ENCODE results near the gene KCTD12. TPM values are rescaled to one million over a fixed set of nuclear protein-coding genes. Genes with fewer than 3 reads are reported as not detected.

The KCTD12 gene
- total RNA-seq, 1 donor from 2014 or later = 34.9 TPM

GRCh38 chr13:76865109-76865508 lies 21.1 kb downstream of the KCTD12 start:
- DNase-seq (ENCODE audit: low spot score) = no peak
- intact Hi-C loops (cut with DNase I) = no loop called here

- intact Hi-C loops (cut with DNase I) = no loop called here
- DNase-seq (ENCODE audit: low spot score) = no peak
These were observed 21.9 kb downstream of the KCTD12 start for GRCh38 chr13:76864259-76864658.

GRCh38 chr13:76863022-76863421 lies 23.2 kb downstream of the KCTD12 start:
- DNase-seq (ENCODE audit: low spot score) = no peak
- intact Hi-C loops (cut with DNase I) = no loop called here

- DNase-seq (ENCODE audit: low spot score) = no peak
These were observed 24.3 kb downstream of the KCTD12 start for GRCh38 chr13:76861859-76862258.

GRCh38 chr13:76860706-76861105 lies 25.5 kb downstream of the KCTD12 start:
- intact Hi-C loops (cut with DNase I) = no loop called here
- no peak for DNase-seq (ENCODE audit: low spot score)

More at GRCh38 chr13:76861859-76862258, 24.3 kb downstream of the KCTD12 start:
- intact Hi-C loops (cut with DNase I) = no loop called here

- intact Hi-C loops (cut with DNase I) = no loop called here
These were observed 31.3 kb downstream of the KCTD12 start for GRCh38 chr13:76854894-76855293.

GRCh38 chr13:76853921-76854608 lies 32.1 kb downstream of the KCTD12 start:
- DNase-seq (ENCODE audit: low spot score) = no peak
- intact Hi-C loops (cut with DNase I) = no loop called here

More at GRCh38 chr13:76854894-76855293, 31.3 kb downstream of the KCTD12 start:
- no peak for DNase-seq (ENCODE audit: low spot score)

- intact Hi-C loops (cut with DNase I) = no loop called here
- no peak for DNase-seq (ENCODE audit: low spot score)
These were observed 32.7 kb downstream of the KCTD12 start for GRCh38 chr13:76853481-76853880.

- intact Hi-C loops (cut with DNase I) = no loop called here
- no peak for DNase-seq (ENCODE audit: low spot score)
These were observed 33.2 kb downstream of the KCTD12 start for GRCh38 chr13:76852986-76853385.

GRCh38 chr13:76851961-76852360 lies 34.2 kb downstream of the KCTD12 start:
- no peak for DNase-seq (ENCODE audit: low spot score)
- intact Hi-C loops (cut with DNase I) = no loop called here

GRCh38 chr13:76849493-76849892 lies 36.7 kb downstream of the KCTD12 start:
- no peak for DNase-seq (ENCODE audit: low spot score)
- intact Hi-C loops (cut with DNase I) = no loop called here

- DNase-seq (ENCODE audit: low spot score) = no peak
- intact Hi-C loops (cut with DNase I) = no loop called here
These were observed 37.6 kb downstream of the KCTD12 start for GRCh38 chr13:76848596-76848995.

- DNase-seq (ENCODE audit: low spot score) = no peak
- intact Hi-C loops (cut with DNase I) = no loop called here
These were observed 39.8 kb downstream of the KCTD12 start for GRCh38 chr13:76846363-76846762.

GRCh38 chr13:76845865-76846264 lies 40.3 kb downstream of the KCTD12 start:
- no peak for DNase-seq (ENCODE audit: low spot score)
- intact Hi-C loops (cut with DNase I) = no loop called here

- DNase-seq (ENCODE audit: low spot score) = no peak
- intact Hi-C loops (cut with DNase I) = no loop called here
These were observed 40.8 kb downstream of the KCTD12 start for GRCh38 chr13:76845367-76845766.

GRCh38 chr13:76837801-76838200 lies 48.4 kb downstream of the KCTD12 start:
- intact Hi-C loops (cut with DNase I) = no loop called here

GRCh38 chr13:76836311-76836710 lies 49.9 kb downstream of the KCTD12 start:
- no peak for DNase-seq (ENCODE audit: low spot score)
- intact Hi-C loops (cut with DNase I) = no loop called here

More at GRCh38 chr13:76837801-76838200, 48.4 kb downstream of the KCTD12 start:
- no peak for DNase-seq (ENCODE audit: low spot score)

GRCh38 chr13:76833441-76833954 lies 52.7 kb downstream of the KCTD12 start:
- intact Hi-C loops (cut with DNase I) = loop anchor here (2.0 kb wide), 1 partner anchor 53 kb away; the partner anchor contains the start of gene KCTD12
- no peak for DNase-seq (ENCODE audit: low spot score)

- intact Hi-C loops (cut with DNase I) = loop anchor here (2.0 kb wide), 1 partner anchor 54 kb away; the partner anchor contains the start of gene KCTD12
- DNase-seq (ENCODE audit: low spot score) = no peak
These were observed 53.8 kb downstream of the KCTD12 start for GRCh38 chr13:76832258-76832988.

- intact Hi-C loops (cut with DNase I) = no loop called here
- no peak for DNase-seq (ENCODE audit: low spot score)
These were observed 55.4 kb downstream of the KCTD12 start for GRCh38 chr13:76830805-76831204.

Measured in cardiac septum (tissue), 1 donor.